SU-DHL-6 (cell line): ENCODE results near the gene FHOD1.

Experiments used
- H2AFZ ChIP-seq: fragments of 200-600 bp; sonication (generic); 2 replicates; pipeline ENCODE4 v1.6.1; 2014; ENCODE audit warnings: low read depth, mild to moderate bottlenecking, moderate library complexity, mixed read lengths, antibody characterized with exemption, low read length; ENCODE audit not compliant: severe bottlenecking
- H3F3A ChIP-seq: fragments of 200-600 bp; shearing (Covaris generic); 2 replicates; pipeline ENCODE4 v1.6.0; 2016; ENCODE audit warnings: antibody characterized with exemption, mild to moderate bottlenecking; ENCODE audit not compliant: insufficient read depth
- H3K27ac ChIP-seq: fragments of 200-600 bp; sonication (generic); 2 replicates; pipeline ENCODE4 v1.5.1; 2016; ENCODE audit warnings: low read depth, mild to moderate bottlenecking, low read length, moderate library complexity, mixed read lengths
- H3K27me3 ChIP-seq: fragments of 200-600 bp; sonication (generic), shearing (Covaris generic); 2 replicates; pipeline ENCODE4 v1.6.0; 2014; ENCODE audit warnings: mild to moderate bottlenecking, low read length
- H3K36me3 ChIP-seq: fragments of 200-600 bp; sonication (generic); 2 replicates; pipeline ENCODE4 v1.6.1; 2014; ENCODE audit warnings: mild to moderate bottlenecking, low read length, mixed read lengths
- H3K4me2 ChIP-seq: fragments of 300-600, 200-600 bp; shearing (Covaris generic), sonication (generic); 2 replicates; pipeline ENCODE4 v1.6.0; 2014; ENCODE audit warnings: low read length, low read depth, mild to moderate bottlenecking; ENCODE audit not compliant: poor library complexity, severe bottlenecking
- H3K4me3 ChIP-seq: fragments of 200-600 bp; sonication (generic); 2 replicates; pipeline ENCODE4 v1.5.1; 2014; ENCODE audit warnings: antibody characterized with exemption, low read length, mild to moderate bottlenecking, mixed read lengths; ENCODE audit not compliant: insufficient read depth, poor library complexity, severe bottlenecking
- H3K79me2 ChIP-seq: fragments of 200-600 bp; sonication (generic); 2 replicates; pipeline ENCODE4 v1.6.1; 2014; ENCODE audit warnings: mild to moderate bottlenecking, low read length, moderate library complexity; ENCODE audit not compliant: insufficient read depth
- H3K9ac ChIP-seq: fragments of 200-600 bp; sonication (generic); 2 replicates; pipeline ENCODE4 v1.7.0; 2014; ENCODE audit warnings: mild to moderate bottlenecking, low read length
- H3K9me2 ChIP-seq: fragments of 200-600 bp; sonication (generic); replicated peaks from 2 replicates; pipeline ENCODE4 v1.6.1; 2014; ENCODE audit warnings: low read length; ENCODE audit not compliant: insufficient read depth
- H3K9me3 ChIP-seq: fragments of 200-600 bp; sonication (generic); 2 replicates; pipeline ENCODE4 v1.6.1; 2014; ENCODE audit warnings: low read length, mixed read lengths; ENCODE audit not compliant: insufficient read depth
- H4K20me1 ChIP-seq: fragments of 200-600 bp; sonication (generic); 2 replicates; pipeline ENCODE4 v1.6.1; 2014; ENCODE audit warnings: low read depth, mild to moderate bottlenecking, antibody characterized with exemption, low read length, moderate library complexity, mixed read lengths
- EZH2phosphoT487 ChIP-seq: fragments of 200-600 bp; sonication (generic), shearing (Covaris generic); conservative IDR thresholded peaks from 2 replicates; pipeline ENCODE4 v1.6.1; 2018; ENCODE audit warnings: mild to moderate bottlenecking, antibody characterized with exemption, low read length, moderate library complexity, mixed read lengths
- TF ChIP-seq, protein P1 (sequence below): fragments of 200-600 bp; sonication (generic); IDR thresholded peaks from one replicate; pipeline ENCODE4 v1.5.1; 2017; ENCODE audit warnings: antibody characterized with exemption, mild to moderate bottlenecking, low read length, moderate library complexity; ENCODE audit not compliant: insufficient read depth, poor library complexity, severe bottlenecking

Gene FHOD1

DNA sequence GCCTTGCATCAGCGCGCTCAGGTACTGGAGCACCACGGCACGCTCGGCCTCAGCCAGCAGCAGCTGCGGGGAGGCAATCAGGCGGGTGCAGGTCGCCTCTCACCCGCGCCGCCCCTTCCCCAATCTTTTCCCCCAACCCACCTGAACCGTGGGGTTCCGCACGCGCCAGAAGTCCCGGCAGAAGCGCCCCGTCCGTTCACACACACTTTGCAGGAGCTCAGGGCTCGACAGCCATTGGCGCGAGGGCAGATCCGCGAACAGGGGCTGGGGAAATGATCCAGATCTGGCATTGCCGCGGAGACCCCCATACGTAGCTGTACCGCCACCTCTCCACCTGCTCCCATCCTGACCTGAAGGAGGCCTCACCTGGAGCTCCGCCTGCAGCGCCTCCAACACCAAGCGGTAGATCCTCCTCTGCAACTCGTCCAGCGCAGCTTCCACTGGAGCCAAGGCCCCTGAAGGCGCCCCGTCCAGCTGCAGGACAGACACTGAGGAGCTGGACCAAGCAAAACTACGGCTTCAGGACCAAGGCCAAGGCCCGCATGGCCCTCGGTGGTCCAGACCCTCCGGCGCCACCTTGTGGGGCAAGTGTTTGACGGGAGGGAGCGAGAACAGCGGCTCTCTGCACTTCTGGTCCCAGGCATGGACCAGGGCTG lies 62.2 kb downstream of the FHOD1 start:
- no peak overlapping the region for H3K4me3 ChIP-seq

DNA sequence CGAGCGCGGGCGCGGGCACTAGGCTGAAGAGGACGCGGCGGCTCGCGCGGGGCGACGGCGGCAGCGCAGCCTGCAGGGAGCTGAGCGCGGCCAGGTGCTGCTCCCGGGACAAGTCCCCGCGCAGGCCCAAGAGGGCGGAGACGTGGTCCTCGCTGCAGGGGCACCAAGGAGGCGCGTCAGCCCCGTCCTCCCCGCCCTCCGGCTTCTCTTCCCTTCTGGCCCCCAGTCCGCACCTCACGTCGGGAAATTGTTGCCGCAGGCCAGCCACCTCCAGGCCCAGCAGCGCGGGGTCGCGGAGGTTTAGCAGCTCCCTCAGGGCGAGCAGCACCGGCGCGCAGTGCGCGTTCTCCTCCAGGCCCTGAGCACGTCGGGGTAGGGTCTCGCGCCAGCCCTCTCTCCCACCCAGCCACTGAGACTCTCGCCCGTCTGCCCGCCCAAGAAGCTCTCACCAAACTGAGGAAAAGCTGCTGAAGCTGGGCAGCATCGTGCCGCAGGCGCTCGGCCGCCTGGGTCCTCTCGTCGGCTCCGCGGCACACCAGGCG lies 62.8 kb downstream of the FHOD1 start:
- peak overlapping the region; percentile 67 for H3K9ac ChIP-seq
- no peaks in the 10 kb centered on the region for H3K79me2 ChIP-seq
- TF ChIP-seq, protein P1, sequence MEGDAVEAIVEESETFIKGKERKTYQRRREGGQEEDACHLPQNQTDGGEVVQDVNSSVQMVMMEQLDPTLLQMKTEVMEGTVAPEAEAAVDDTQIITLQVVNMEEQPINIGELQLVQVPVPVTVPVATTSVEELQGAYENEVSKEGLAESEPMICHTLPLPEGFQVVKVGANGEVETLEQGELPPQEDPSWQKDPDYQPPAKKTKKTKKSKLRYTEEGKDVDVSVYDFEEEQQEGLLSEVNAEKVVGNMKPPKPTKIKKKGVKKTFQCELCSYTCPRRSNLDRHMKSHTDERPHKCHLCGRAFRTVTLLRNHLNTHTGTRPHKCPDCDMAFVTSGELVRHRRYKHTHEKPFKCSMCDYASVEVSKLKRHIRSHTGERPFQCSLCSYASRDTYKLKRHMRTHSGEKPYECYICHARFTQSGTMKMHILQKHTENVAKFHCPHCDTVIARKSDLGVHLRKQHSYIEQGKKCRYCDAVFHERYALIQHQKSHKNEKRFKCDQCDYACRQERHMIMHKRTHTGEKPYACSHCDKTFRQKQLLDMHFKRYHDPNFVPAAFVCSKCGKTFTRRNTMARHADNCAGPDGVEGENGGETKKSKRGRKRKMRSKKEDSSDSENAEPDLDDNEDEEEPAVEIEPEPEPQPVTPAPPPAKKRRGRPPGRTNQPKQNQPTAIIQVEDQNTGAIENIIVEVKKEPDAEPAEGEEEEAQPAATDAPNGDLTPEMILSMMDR = no peak
- TF ChIP-seq EZH2phosphoT487 = no peak
- no peaks in the 10 kb centered on the region for H3K36me3 ChIP-seq
- H3K4me3 ChIP-seq = peak overlapping the region; percentile 79
- no peaks in the 10 kb centered on the region for H4K20me1 ChIP-seq
- H3K4me2 ChIP-seq = peak overlapping the region; percentile 88
- no peaks in the 10 kb centered on the region for H3F3A ChIP-seq
- H3K27me3 ChIP-seq = no peaks in the 10 kb centered on the region
- no peaks in the 10 kb centered on the region for H3K9me3 ChIP-seq
- no peaks in the 10 kb centered on the region for H3K9me2 ChIP-seq
- H3K27ac ChIP-seq = no peak overlapping the region
- peak overlapping the region; percentile 87 for H2AFZ ChIP-seq

More for the DNA sequence above, 62.2 kb downstream of the FHOD1 start:
- Histone ChIP-seq H4K20me1 (no peaks in the 10 kb centered on the region), H3K79me2 (no peaks in the 10 kb centered on the region), H3F3A (no peaks in the 10 kb centered on the region), H3K9ac (no peak overlapping the region), H3K4me2 (no peak overlapping the region), H3K27me3 (no peaks in the 10 kb centered on the region), H3K27ac (no peak overlapping the region), H2AFZ (no peak overlapping the region), H3K36me3 (no peaks in the 10 kb centered on the region), H3K9me2 (no peaks in the 10 kb centered on the region), H3K9me3 (no peaks in the 10 kb centered on the region)
- TF ChIP-seq, protein P1 = peak; percentile 72
- no peak for TF ChIP-seq EZH2phosphoT487

DNA sequence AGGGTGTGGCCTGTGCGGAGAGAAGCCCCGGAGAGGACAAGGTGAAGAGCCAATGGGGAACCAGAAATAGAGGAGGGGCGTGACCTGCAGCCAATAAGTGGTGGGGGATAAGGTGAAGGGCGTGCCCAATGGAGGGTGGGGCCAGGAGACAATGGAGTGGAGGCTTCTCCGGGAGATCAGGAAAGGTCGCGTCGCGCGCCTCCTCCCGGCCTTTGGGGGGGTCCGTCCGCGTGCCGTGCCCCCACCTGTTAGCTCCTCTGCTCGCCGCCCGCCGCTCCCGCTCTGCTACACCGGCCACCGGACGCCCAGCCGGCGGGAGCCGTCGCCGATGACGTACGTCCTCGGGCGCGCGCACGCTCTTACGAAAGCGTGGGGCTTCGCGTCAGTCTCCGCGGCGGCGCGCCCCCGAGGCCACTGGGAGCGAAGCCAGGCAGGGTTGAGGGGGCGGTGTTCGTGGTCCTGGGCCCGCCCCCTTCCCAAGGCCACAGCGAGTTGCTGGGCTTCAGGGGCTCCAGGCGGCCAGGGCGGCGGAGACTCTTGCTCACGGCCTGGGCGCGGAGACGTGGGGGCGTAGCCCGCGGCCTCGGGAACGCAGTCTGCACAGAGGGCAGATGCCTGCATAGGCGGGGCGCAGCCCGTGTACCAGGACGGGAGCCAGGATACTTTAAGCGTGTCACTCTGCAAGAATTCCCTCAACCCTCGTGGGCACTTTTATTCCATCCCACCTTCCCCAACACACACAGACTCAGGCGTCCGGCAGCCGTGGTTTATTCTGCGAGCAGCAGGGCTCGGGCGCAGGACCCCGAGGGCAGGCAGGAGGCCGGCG lies 63.4 kb downstream of the FHOD1 start, which contains the start of gene MATCAP1:
TSS of gene MATCAP1 (minus strand) at position 337 of the 826 bp plus-strand sequence. CDS start 3,353 bp downstream, outside the sequence.
- H4K20me1 ChIP-seq = no peaks in the 10 kb centered on the region
- peak within 1 kb of the TSS; percentile 58 for H3K27ac ChIP-seq
- H3K27me3 ChIP-seq = no peaks in the 10 kb centered on the region
- H2AFZ ChIP-seq = peak within 1 kb of the TSS; percentile 87
- no peaks in the 10 kb centered on the region for H3K9me3 ChIP-seq
- H3F3A ChIP-seq = no peaks in the 10 kb centered on the region
- TF ChIP-seq, protein P1 = no peak
- no peak for TF ChIP-seq EZH2phosphoT487
- peak within 1 kb of the TSS; percentile 67 for H3K9ac ChIP-seq
- H3K79me2 ChIP-seq = no peaks in the 10 kb centered on the region
- H3K4me3 ChIP-seq = peak within 1 kb of the TSS; percentile 79
- H3K36me3 ChIP-seq = no peaks in the 10 kb centered on the region
- H3K9me2 ChIP-seq = no peaks in the 10 kb centered on the region
- peak within 1 kb of the TSS; percentile 88 for H3K4me2 ChIP-seq
